Right atrium auricular region (tissue), 2 donors: ENCODE measurements around the gene CHCHD10. TPM values are rescaled to one million over a fixed set of nuclear protein-coding genes. Genes with fewer than 3 reads are reported as not detected.

Experiments used
- DNase-seq: peaks from one replicate; pipeline ENCODE4 v3.0.0-alpha.2; 2019; ENCODE audit warnings: low spot score
- H3K27ac ChIP-seq, 2 donors: fragments of 200-600 bp; sonication (generic); 1 replicate in 1 of 2; 2 replicates in 1 of 2; pipeline ENCODE4 v1.5.1; 2016 to 2019
- H3K27me3 ChIP-seq, 2 donors: fragments of 200-600 bp; sonication (generic); one replicate each; pipeline versions ENCODE4 v1.5.1 to v1.6.0; 2017 to 2019
- H3K36me3 ChIP-seq: fragments of 200-600 bp; sonication (generic); one replicate; pipeline ENCODE4 v1.5.1; 2016
- H3K4me1 ChIP-seq, 2 donors: fragments of 200-600 bp; sonication (generic); one replicate each; pipeline versions ENCODE4 v1.5.1 to v1.6.0; 2017 to 2019
- H3K4me3 ChIP-seq, 2 donors: fragments of 200-600 bp; sonication (generic); 1 replicate in 1 of 2; 2 replicates in 1 of 2; pipeline ENCODE4 v1.5.1; 2017 to 2019; ENCODE audit warnings: mild to moderate bottlenecking in 1 of 2, moderate library complexity in 1 of 2
- H3K9me3 ChIP-seq, 2 donors: fragments of 200-600 bp; sonication (generic); one replicate each; pipeline ENCODE4 v1.5.1; 2019
- total RNA-seq, 2 donors: library from RNA; depleted of rRNA; stranded (reverse); fragments of >200 nt; gene quantifications; one replicate each; pipeline ENCODE4 v1.1.0, GENCODE V29; 2016
- TF ChIP-seq, protein P1 (sequence below), 2 donors: fragments of 200-600 bp; sonication (generic); IDR thresholded peaks; one replicate each; pipeline ENCODE4 v1.5.1; 2019; ENCODE audit warnings: antibody characterized with exemption in 2 of 2

The CHCHD10 gene
- total RNA-seq = 100 to 1,000 TPM; 213 to 319 TPM

DNA sequence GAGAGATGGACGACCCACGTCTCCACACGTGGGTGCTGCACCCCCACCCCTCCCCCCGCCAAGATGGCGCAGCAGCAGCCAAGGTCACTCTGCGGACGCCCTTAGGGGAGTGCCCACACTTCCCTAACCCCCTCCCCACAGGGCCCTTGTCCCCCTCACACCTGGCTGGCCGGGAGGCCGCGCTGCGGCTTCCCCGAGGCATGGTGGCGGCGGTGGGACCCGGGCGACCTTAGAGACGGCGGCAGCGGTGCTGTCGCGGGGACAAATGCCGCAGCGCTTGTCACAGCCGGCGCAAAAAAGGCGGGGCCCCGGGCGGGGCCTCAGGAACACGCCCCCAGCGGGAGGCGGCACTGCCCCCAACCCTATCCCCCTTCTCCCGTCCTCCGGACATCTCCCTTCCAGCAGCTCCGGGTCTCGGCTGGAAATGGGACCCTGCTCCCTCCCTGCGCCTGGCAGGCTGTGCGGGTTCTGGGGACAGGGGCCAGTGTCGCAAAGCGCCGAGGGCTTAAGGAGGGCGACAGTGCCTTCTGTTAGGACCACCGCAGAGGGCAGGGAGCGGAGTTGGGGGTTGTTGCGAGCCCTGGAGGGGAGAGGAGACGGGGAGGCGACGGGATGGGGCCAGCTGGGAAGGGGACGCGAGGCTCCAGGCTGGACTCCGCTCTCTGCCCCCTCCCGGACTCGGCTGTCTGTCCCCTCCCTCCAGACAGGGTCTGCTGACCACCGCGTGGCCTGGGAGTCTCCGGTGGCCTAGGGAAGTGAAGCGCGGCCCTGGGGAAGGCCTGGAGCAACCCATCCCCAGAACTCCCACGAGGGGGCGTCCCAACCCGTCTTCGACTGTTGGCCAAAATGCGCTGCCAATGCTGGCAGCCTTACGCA, at the start of gene CHCHD10:
Gene CHCHD10 (minus strand): TSS at position 300 of the 876 bp plus-strand sequence. CDS start 98 bp downstream, at position 202.
- DNase-seq = peak; percentile 87
- Histone ChIP-seq H3K27me3 (no peaks in the 10 kb centered on the region), H3K27ac (peak within 1 kb of the TSS; percentile 92 to 97), H3K4me3 (peak within 1 kb of the TSS; percentile 72 to 74), H3K4me1 (peaks cover 0 to 60% of the 10 kb centered on the region in 2 donors), H3K9me3 (no peaks in the 10 kb centered on the region), H3K36me3 (peaks cover 17% of the 10 kb centered on the region)
- TF ChIP-seq, protein P1, sequence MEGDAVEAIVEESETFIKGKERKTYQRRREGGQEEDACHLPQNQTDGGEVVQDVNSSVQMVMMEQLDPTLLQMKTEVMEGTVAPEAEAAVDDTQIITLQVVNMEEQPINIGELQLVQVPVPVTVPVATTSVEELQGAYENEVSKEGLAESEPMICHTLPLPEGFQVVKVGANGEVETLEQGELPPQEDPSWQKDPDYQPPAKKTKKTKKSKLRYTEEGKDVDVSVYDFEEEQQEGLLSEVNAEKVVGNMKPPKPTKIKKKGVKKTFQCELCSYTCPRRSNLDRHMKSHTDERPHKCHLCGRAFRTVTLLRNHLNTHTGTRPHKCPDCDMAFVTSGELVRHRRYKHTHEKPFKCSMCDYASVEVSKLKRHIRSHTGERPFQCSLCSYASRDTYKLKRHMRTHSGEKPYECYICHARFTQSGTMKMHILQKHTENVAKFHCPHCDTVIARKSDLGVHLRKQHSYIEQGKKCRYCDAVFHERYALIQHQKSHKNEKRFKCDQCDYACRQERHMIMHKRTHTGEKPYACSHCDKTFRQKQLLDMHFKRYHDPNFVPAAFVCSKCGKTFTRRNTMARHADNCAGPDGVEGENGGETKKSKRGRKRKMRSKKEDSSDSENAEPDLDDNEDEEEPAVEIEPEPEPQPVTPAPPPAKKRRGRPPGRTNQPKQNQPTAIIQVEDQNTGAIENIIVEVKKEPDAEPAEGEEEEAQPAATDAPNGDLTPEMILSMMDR (IDR thresholded peaks at IDR 0.05) = peak; percentile 79 to 91

DNA sequence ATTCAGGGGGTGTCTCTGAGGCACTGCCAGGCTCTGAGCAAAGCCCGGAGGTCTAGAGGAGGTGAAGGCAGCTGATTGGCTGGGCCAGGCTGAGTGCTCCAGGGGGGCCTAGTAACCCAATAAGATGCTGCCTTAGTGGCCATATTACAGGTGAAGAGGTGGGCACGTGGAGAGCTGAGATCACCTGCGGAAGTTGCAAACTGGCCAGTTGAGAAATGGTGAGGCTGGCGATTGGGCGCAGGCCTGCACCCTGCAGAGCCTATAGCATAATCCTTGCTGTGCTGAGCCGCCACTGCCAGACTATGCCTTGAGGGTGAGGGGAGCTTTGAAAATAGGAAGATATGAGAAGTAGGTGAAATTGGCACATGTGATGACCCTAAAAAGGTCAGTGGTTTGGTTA, 49.4 kb upstream of the CHCHD10 start:
- Histone ChIP-seq H3K36me3 (peaks cover 57% of the 10 kb centered on the region), H3K27me3 (no peaks in the 10 kb centered on the region), H3K4me1 (peaks cover 0 to 29% of the 10 kb centered on the region in 2 donors), H3K9me3 (no peaks in the 10 kb centered on the region), H3K4me3 (no peak overlapping the region), H3K27ac (peak overlapping the region; percentile 79 to 82)
- no peak for DNase-seq
- TF ChIP-seq, protein P1 (IDR thresholded peaks at IDR 0.05) = no peak

DNA sequence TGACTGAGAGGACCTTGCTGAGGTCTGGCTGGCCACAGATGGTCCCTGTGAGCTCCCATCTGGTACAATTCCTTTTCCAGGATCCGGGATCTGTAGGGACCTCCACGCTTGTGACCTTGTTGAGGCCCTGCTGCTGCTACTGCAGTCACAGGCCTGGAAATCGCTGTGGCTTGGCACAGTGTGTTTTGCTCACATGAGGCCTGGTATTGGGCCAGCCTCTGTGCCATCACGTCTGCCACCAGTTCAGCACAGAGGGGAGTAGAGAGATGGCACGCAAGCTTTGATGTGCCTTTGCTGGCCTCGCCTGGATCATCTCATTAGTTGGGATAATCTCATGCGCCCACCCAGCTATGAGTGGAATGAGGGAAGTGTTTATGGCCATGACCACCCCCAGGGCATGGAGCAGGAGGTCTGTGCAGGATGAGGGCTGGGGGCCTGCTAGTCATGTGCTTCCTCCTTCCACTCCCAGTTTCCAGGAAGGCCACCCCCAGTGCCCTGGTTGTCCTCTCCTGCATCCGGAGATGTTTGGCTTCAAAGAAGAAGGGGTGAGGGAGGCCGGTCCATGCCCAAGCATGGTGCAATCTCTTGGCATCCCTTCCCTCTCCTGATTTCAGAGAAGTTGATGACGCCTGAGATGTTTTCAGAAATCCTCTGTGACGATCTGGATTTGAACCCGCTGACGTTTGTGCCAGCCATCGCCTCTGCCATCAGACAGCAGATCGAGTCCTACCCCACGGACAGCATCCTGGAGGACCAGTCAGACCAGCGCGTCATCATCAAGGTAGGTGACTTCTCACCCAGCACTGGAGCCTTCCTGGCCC, 48.6 kb upstream of the CHCHD10 start:
- TF ChIP-seq, protein P1 (IDR thresholded peaks at IDR 0.05) = no peak
- peaks cover 49% of the 10 kb centered on the region for H3K36me3 ChIP-seq
- H3K9me3 ChIP-seq = no peaks in the 10 kb centered on the region
- DNase-seq = no peak
- H3K4me3 ChIP-seq = no peak overlapping the region
- peak overlapping the region; percentile 79 to 82 for H3K27ac ChIP-seq
- no peaks in the 10 kb centered on the region for H3K27me3 ChIP-seq
- peaks cover 0 to 21% of the 10 kb centered on the region in 2 donors for H3K4me1 ChIP-seq

DNA sequence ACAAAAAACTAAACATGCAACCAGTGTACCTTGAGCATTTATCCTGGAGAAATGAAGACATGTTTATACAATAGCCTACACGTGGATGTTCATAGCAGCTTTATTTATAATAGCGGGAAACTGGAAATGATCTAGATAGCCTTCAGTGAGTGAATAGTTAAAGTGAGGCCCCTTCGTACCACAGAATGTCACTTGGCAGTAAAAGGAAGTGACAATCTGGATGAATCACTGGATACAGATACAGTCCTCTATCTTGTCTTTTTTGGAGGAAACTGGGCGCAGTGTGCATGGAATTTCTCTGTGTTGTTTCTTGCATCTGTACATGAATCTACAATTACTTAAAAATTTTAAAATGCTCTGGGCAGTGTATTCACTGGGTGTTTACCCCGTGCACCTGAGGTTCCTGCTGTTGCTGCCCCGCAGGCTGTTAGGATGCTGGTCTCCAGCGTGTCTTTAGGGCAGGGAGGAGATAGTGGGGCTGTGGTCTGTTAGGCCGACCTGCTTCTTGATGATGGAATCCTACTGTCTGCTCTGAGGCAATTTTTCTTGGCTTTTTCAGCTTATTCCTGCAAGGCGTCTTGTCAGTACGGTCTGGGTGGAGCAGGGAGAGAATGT, 47.9 kb upstream of the CHCHD10 start:
- H3K36me3 ChIP-seq = peaks cover 42% of the 10 kb centered on the region
- H3K27me3 ChIP-seq = no peaks in the 10 kb centered on the region
- H3K9me3 ChIP-seq = no peaks in the 10 kb centered on the region
- TF ChIP-seq, protein P1 (IDR thresholded peaks at IDR 0.05) = no peak
- DNase-seq = no peak
- peaks cover 0 to 21% of the 10 kb centered on the region in 2 donors for H3K4me1 ChIP-seq
- no peak overlapping the region for H3K4me3 ChIP-seq
- peak overlapping the region; percentile 79 to 82 for H3K27ac ChIP-seq

DNA sequence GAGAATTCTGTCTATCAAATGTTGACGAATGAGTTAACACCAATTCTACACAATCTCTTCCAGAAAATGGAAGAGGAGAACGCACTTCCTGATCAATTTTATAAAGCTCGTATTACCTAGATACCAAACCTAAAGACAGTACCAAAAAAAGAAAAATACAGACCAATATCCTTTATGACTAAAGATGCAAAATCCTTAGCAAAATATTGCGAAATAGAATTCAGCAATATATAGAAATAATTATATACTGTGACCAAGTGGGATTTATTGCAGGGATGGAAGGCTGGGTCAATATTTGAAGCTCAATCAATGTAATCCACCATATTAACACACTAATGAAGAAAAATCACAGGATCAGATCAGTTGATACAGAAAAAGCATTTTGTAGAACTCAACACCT, 44.6 kb upstream of the CHCHD10 start:
- no peaks in the 10 kb centered on the region for H3K9me3 ChIP-seq
- DNase-seq = no peak
- H3K27ac ChIP-seq = peak overlapping the region in 1 of 2 donors; percentile 36
- peaks cover 10% of the 10 kb centered on the region for H3K36me3 ChIP-seq
- peaks cover 0 to 21% of the 10 kb centered on the region in 2 donors for H3K4me1 ChIP-seq
- no peaks in the 10 kb centered on the region for H3K27me3 ChIP-seq
- no peak overlapping the region for H3K4me3 ChIP-seq
- TF ChIP-seq, protein P1 (IDR thresholded peaks at IDR 0.05) = no peak
